Heart left ventricle (tissue), 13 donors: ENCODE data around the gene PGAM2.

Experiments used
- POLR2A ChIP-seq, 2 donors: fragments of 450-650 bp; IDR thresholded peaks; one replicate each; pipeline ENCODE4 v1.6.1; 2017; ENCODE audit warnings: antibody characterized with exemption in 2 of 2, mild to moderate bottlenecking in 2 of 2, moderate library complexity in 2 of 2
- TF ChIP-seq, protein P1 (sequence below), 12 donors: fragments of 200-600 bp; sonication (generic) in 4 of 12; IDR thresholded peaks; one replicate each; pipeline versions ENCODE4 v1.5.0 to v1.8.0; 2018 to 2022; ENCODE audit warnings: antibody characterized with exemption in 12 of 12, mild to moderate bottlenecking in 5 of 12
- donor health status: ischemic (EF 13 %, LVEDD 7.1; RV severe dilation, severe dysfunction).
- donor health status: DM: no; HTN: yes; CAD: no.
- donor health status: DM: no; HTN: no; CAD: no.
- donor health status: ischemic (EF 25% LVEDD 6.9; RV normal size, moderate dysfunction).
- donor health status: ischemic (EF 25% LVEDD 5.7; RV mildly dilated, moderate dysfunction).
- donor health status: ischemic (EF 35%, LVEDD 5.7; RV mildly dilated, moderate dysfunction).
- donor health status: nonischemic (EF 11% LVEDD 7.7; RV severe dilation, severe dysfunction).
- donor health status: DM: yes; HTN: yes; CAD: no.
- donor health status: PGD.
- donor health status: ischemic (EF 29% LVEDD 5.4; RV normal size, mild dysfunction).
- donor health status: nonischemic (EF 23%, LVEDD 6.1; RV moderate dilation, normal function).

DNA sequence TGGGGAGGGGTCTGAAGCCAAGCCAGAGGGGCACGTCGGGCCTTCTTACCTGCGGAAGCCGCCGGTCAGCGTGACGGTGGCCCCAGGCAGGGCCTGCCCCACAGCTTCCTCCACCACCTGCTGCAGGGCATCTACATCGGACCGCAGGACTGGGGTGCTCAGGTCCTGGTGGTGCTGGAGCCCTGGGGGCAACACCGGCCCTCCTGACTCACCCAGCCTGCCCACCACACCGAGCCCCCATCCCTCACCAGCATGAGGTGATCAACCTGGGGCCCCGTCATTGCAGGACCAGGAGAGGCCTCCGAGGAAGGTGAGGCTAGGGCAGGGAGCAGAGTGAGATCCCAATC is 9.0 kb upstream of the PGAM2 start:
- TF ChIP-seq, protein P1, sequence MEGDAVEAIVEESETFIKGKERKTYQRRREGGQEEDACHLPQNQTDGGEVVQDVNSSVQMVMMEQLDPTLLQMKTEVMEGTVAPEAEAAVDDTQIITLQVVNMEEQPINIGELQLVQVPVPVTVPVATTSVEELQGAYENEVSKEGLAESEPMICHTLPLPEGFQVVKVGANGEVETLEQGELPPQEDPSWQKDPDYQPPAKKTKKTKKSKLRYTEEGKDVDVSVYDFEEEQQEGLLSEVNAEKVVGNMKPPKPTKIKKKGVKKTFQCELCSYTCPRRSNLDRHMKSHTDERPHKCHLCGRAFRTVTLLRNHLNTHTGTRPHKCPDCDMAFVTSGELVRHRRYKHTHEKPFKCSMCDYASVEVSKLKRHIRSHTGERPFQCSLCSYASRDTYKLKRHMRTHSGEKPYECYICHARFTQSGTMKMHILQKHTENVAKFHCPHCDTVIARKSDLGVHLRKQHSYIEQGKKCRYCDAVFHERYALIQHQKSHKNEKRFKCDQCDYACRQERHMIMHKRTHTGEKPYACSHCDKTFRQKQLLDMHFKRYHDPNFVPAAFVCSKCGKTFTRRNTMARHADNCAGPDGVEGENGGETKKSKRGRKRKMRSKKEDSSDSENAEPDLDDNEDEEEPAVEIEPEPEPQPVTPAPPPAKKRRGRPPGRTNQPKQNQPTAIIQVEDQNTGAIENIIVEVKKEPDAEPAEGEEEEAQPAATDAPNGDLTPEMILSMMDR (IDR thresholded peaks at IDR 0.05), result no peak
- TF ChIP-seq POLR2A (IDR thresholded peaks at IDR 0.05), result no peak
